Tibial nerve (tissue), 4 donors: ENCODE measurements around the gene SOX9. TPM values are rescaled to one million over a fixed set of nuclear protein-coding genes. Genes with fewer than 3 reads are reported as not detected.
"Not testable (repeated sequence)": the region's sequence is repeated elsewhere in the genome, so short reads cannot be mapped to it uniquely, and the experiment has no call there.

ENCODE experiments used
- DNase-seq, 2 donors: peaks; one replicate each; pipeline ENCODE4 v3.0.0-alpha.2; 2019; ENCODE audit warnings: low spot score in 2 of 2
- H3K27ac ChIP-seq, 4 donors: fragments of 200-600 bp; sonication (generic) in 3 of 4; one replicate each; pipeline ENCODE4 v1.5.1; 2017 to 2019; ENCODE audit warnings: mild to moderate bottlenecking in 1 of 4
- H3K27me3 ChIP-seq, 2 donors: fragments of 200-600 bp; sonication (generic) in 1 of 2; one replicate each; pipeline versions ENCODE4 v1.5.1 to v1.6.0; 2017 to 2019
- H3K36me3 ChIP-seq, 3 donors: fragments of 200-600 bp; sonication (generic); one replicate each; pipeline ENCODE4 v1.5.1; 2018 to 2019
- H3K4me1 ChIP-seq, 4 donors: fragments of 200-600 bp; sonication (generic) in 3 of 4; one replicate each; pipeline ENCODE4 v1.5.1; 2017 to 2019
- H3K4me3 ChIP-seq, 4 donors: fragments of 200-600 bp; sonication (generic) in 3 of 4; one replicate each; pipeline ENCODE4 v1.5.1; 2017 to 2019; ENCODE audit warnings: mild to moderate bottlenecking in 1 of 4, moderate library complexity in 1 of 4
- H3K9me3 ChIP-seq, 4 donors: fragments of 200-600 bp; sonication (generic) in 3 of 4; one replicate each; pipeline ENCODE4 v1.5.1; 2017 to 2019
- CTCF ChIP-seq, 5 experiments: fragments of 200-600 bp in 3 of 5; fragments of 450-650 bp in 2 of 5; sonication (generic) in 3 of 5; IDR thresholded peaks; one replicate each; pipeline ENCODE4 v1.5.1; 2016 to 2019; ENCODE audit warnings: antibody characterized with exemption in 5 of 5, mild to moderate bottlenecking in 3 of 5, moderate library complexity in 2 of 5
- EP300 ChIP-seq, 2 donors: sonication (generic); formaldehyde crosslinking; IDR thresholded peaks; one replicate each; pipeline ENCODE4 v1.6.1; 2017; ENCODE audit warnings: antibody characterized with exemption in 2 of 2, mild to moderate bottlenecking in 1 of 2
- POLR2A ChIP-seq, 2 donors: fragments of 450-650 bp; IDR thresholded peaks; one replicate each; pipeline ENCODE4 v1.6.1; 2017; ENCODE audit warnings: antibody characterized with exemption in 2 of 2, mild to moderate bottlenecking in 2 of 2, moderate library complexity in 2 of 2
- WGBS, 2 donors: methylation state at CpG; one replicate each; pipeline ENCODE4 v1.1.5; 2018; 5-methylcytosine and 5-hydroxymethylcytosine counted together
- total RNA-seq, 4 donors: library from RNA; depleted of rRNA; stranded (reverse); fragments of >200 nt; gene quantifications; one replicate each; pipeline ENCODE4 v1.1.0, GENCODE V29; 2016

SOX9 gene
- total RNA-seq, 4 donors from 2014 or later, result 6.6 to 22.9 (median 18.2) TPM

DNA sequence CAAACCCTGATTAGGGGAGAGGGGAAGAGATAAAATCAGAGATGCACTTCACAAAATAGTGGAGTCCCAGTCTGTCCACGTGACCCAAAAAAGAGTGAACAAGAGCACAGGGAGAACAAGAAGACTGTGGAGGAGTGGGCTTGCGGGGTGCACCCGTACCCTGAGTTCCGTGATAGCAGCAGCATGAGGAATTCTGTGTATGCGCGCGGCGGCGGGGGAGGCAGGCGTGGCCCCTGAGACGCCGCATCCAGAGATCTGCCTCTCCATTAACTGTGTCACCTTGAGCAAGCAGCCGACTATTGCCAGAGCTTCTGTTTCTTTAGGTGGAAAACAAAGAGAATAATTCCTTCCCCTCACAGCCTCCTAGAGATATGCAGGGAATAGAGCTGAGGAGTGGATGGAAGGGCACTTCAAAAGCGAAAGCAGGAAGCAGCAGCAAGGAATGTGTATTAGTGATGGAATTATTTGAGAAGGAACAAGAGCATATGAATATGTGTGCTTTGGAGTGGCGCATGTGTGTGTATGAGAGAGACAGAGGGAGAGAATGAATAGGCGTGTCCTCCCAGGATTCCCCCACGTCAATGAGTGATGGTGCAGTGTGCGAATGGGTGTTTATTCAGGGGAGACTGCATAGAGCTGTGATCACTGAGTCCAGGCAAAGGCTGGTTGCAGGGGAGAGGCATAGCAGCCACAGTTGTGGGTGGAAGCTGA, 10.4 kb upstream of the SOX9 start:
- Histone ChIP-seq H3K9me3 (no peaks in the 10 kb centered on the region), H3K4me3 (no peak overlapping the region), H3K27ac (no peak overlapping the region), H3K36me3 (no peaks in the 10 kb centered on the region), H3K27me3 (peaks cover 0 to 35% of the 10 kb centered on the region in 2 donors), H3K4me1 (peaks cover 0 to 12% (median 0%) of the 10 kb centered on the region in 4 donors)
- no peak for DNase-seq
- TF ChIP-seq POLR2A (IDR thresholded peaks at IDR 0.05) (no peak), CTCF (IDR thresholded peaks at IDR 0.05) (no peak), EP300 (IDR thresholded peaks at IDR 0.05) (no peak)
- WGBS, 2 donors, result 69 to 78% methylated on average over 17 to 18 of the region's 18 CpGs

GRCh38 chr17:72110942-72111318, 9.9 kb upstream of the SOX9 start:
- no peaks in the 10 kb centered on the region for H3K36me3 ChIP-seq
- WGBS, 2 donors, result 34 to 38% methylated on average over 4 of the region's 4 CpGs
- no peaks in the 10 kb centered on the region for H3K9me3 ChIP-seq
- no peak for DNase-seq
- peaks cover 0 to 40% of the 10 kb centered on the region in 2 donors for H3K27me3 ChIP-seq
- no peak for TF ChIP-seq CTCF (IDR thresholded peaks at IDR 0.05)
- no peak for TF ChIP-seq EP300 (IDR thresholded peaks at IDR 0.05)
- no peak for TF ChIP-seq POLR2A (IDR thresholded peaks at IDR 0.05)
- no peak overlapping the region for H3K4me3 ChIP-seq
- no peak overlapping the region for H3K27ac ChIP-seq
- peaks cover 0 to 16% (median 0%) of the 10 kb centered on the region in 4 donors for H3K4me1 ChIP-seq

GRCh38 chr17:72111336-72111923, 9.4 kb upstream of the SOX9 start:
- no peak for TF ChIP-seq POLR2A (IDR thresholded peaks at IDR 0.05)
- no peak for TF ChIP-seq CTCF (IDR thresholded peaks at IDR 0.05)
- TF ChIP-seq EP300 (IDR thresholded peaks at IDR 0.05), result no peak
- Histone ChIP-seq H3K4me1 (peaks cover 0 to 21% (median 0%) of the 10 kb centered on the region in 4 donors), H3K36me3 (no peaks in the 10 kb centered on the region), H3K4me3 (no peak overlapping the region), H3K27me3 (peaks cover 0 to 45% of the 10 kb centered on the region in 2 donors), H3K9me3 (no peaks in the 10 kb centered on the region), H3K27ac (no peak overlapping the region)
- 24 to 31% methylated on average over 10 of the region's 10 CpGs for WGBS, 2 donors
- no peak for DNase-seq

DNA sequence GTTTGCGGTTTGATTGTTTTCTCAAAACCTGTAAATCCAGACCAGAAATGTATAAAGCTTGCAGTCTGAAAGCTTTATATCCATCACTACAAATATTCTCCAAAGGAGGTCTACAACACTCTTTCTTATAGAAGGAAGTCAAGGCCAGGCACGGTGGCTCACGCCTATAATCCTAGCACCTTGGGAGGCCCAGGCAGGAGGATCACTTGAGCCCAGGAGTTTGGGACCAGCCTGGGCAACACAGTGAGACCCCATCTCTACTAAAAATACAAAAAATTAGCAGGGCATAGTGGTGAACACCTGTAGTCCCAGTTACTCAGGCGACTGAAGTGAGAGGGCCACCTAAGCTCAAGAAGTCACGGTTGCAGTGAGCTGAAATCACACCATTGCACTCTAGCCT, 8.9 kb upstream of the SOX9 start:
- not testable (repeated sequence) for DNase-seq, H3K36me3 ChIP-seq, H3K9me3 ChIP-seq, H3K27ac ChIP-seq, H3K4me3 ChIP-seq
- Histone ChIP-seq H3K4me1 (peaks cover 0 to 26% (median 0%) of the 10 kb centered on the region in 4 donors), H3K27me3 (peaks cover 0 to 50% of the 10 kb centered on the region in 2 donors)
- WGBS, 2 donors, result 95 to 96% methylated on average over 5 of the region's 5 CpGs

- Histone ChIP-seq H3K27ac (no peak overlapping the region), H3K4me3 (no peak overlapping the region), H3K9me3 (no peaks in the 10 kb centered on the region), H3K4me1 (peaks cover 0 to 42% (median 12%) of the 10 kb centered on the region in 4 donors), H3K27me3 (peaks cover 0 to 67% of the 10 kb centered on the region in 2 donors), H3K36me3 (no peaks in the 10 kb centered on the region)
- no peak for DNase-seq
- 94% methylated on average over 4 of the region's 4 CpGs for WGBS, 2 donors
- TF ChIP-seq CTCF (IDR thresholded peaks at IDR 0.05) (no peak), EP300 (IDR thresholded peaks at IDR 0.05) (no peak), POLR2A (IDR thresholded peaks at IDR 0.05) (no peak)
These were observed 7.1 kb upstream of the SOX9 start for GRCh38 chr17:72113751-72114150.
